ENCODE results near the gene DPYSL3.

DNA sequence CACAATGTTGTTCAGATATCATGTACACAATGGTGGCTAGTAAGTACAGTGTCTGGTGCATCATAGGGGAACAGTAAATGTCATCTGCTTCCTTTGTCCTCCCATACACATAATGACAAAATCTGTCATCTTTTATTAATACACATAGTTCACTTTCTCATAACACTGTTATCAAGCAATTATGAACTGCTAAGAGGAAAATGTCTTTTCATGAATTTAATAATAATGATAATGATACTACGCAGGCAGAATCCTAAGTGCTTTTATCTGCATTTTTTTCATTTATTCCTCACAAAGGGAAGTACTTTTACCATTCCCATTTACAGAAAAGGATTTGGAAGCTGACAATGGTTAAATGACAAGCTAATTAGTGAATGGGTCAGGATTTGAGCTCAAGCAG is 35.7 kb downstream of the DPYSL3 start:
- TF ChIP-seq, protein P1, sequence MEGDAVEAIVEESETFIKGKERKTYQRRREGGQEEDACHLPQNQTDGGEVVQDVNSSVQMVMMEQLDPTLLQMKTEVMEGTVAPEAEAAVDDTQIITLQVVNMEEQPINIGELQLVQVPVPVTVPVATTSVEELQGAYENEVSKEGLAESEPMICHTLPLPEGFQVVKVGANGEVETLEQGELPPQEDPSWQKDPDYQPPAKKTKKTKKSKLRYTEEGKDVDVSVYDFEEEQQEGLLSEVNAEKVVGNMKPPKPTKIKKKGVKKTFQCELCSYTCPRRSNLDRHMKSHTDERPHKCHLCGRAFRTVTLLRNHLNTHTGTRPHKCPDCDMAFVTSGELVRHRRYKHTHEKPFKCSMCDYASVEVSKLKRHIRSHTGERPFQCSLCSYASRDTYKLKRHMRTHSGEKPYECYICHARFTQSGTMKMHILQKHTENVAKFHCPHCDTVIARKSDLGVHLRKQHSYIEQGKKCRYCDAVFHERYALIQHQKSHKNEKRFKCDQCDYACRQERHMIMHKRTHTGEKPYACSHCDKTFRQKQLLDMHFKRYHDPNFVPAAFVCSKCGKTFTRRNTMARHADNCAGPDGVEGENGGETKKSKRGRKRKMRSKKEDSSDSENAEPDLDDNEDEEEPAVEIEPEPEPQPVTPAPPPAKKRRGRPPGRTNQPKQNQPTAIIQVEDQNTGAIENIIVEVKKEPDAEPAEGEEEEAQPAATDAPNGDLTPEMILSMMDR (IDR thresholded peaks at IDR 0.05; ENCODE audit: insufficient read depth, low read length, poor library complexity, severe bottlenecking), result no peak
- TF ChIP-seq EZH2phosphoT487 (conservative IDR thresholded peaks at IDR 0.05; ENCODE audit: low read length), result no peak

Data from SU-DHL-6 (cell line).